HG02610 (cell line): Measurements from ENCODE around the gene NTM.

Experiments
- ATAC-seq: cut with Tn5 transposase; IDR thresholded peaks from one replicate; pipeline ENCODE4 v1.9.1; 2021; ENCODE audit warnings: mild to moderate bottlenecking, moderate library complexity; ENCODE audit not compliant: unreplicated experiment

Gene NTM

DNA sequence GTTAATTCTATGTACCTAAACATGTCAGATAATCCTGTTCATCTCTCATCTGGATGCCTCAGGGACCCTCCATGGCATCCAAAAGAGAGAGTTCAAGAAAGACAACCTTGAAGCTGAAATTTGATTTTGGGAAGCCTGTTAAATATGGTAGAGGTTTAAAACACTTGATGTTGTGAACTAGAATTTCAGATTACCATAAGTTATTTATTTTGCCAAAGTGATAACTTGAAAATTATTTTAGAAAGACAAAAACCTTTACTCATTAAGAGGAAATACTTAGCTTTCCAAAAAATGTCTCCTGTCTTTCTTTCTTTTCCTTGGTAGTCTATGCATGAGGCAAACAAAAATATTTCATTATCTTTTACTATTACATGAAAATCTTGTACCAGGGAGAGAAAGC, 714.0 kb downstream of the NTM start:
- no peak for ATAC-seq

- ATAC-seq, result no peak
Observed at GRCh38 chr11:132087148-132087547, 716.7 kb downstream of the NTM start.

DNA sequence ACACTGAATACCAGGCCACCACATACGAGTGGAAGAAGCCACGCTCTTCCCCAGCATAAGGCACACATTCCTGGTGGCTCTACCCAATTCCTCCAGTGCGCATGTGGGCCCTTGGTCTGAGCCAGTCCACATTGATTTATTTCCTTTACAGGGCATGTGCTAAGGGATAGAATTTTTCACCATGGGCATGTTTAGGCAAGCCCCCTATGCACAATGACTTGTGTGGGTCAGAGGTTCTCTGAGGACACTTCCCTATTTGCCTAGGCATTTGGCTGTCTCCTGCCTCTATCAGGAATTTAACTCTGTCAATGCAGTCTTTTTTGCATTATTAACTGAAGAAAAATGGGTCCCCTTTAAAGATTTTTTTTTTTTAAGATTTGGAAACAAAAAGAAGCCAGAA, 718.1 kb downstream of the NTM start:
- no peak for ATAC-seq

DNA sequence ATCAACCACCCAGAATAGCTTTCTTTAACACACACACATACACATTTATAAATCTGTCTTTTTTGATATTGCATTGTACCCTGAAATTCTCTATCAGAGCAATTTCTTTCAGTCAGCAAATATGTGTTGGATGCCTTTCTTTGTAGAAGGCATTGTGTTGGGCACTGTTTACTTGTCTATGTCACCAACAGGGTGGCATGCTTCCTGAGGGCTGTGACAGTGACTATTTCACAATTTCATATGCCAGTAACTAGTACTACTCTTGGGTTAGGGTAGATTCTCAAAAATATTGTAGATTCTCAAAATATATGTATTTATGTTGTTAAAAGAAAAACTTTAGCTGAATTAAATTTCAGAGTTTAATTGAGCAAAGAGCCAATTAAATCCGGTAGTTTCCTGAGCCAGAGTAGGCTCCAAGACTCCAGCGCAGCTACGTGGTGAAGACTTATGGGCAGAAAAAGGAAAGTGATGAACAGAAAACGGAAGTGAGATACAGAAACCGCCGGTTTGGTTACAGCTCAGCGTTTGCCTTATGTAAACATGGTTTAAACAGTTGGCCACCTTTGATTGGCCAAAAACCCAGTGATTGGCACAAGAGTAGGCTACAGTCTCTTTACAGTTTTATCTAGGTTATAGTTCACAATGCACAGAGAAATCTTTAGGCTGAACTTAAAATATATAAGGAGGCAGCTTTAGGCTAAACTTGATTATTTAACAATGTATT, 723.3 kb downstream of the NTM start:
- no peak for ATAC-seq

DNA sequence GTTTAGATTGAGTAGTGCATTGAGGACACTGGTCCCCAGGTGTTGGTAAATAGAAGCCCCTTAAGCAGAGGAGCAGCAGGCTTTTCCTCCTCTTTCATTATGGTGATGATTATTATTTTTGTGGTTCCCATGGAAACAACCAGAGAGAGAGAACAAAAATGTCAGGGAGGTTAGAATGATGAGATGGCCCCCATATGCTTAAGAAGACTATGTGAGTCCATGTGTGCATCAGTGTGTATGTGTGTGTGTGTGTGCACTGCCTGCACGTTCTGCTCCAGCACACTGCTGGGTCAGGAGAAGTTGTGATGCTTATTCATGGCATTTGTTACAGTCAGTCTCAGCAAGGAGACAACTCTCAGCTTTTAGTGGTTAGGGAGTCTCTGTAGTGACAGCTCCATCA, 724.2 kb downstream of the NTM start:
- no peak for ATAC-seq

GRCh38 chr11:132095230-132096131, 725.1 kb downstream of the NTM start:
- ATAC-seq, result no peak

DNA sequence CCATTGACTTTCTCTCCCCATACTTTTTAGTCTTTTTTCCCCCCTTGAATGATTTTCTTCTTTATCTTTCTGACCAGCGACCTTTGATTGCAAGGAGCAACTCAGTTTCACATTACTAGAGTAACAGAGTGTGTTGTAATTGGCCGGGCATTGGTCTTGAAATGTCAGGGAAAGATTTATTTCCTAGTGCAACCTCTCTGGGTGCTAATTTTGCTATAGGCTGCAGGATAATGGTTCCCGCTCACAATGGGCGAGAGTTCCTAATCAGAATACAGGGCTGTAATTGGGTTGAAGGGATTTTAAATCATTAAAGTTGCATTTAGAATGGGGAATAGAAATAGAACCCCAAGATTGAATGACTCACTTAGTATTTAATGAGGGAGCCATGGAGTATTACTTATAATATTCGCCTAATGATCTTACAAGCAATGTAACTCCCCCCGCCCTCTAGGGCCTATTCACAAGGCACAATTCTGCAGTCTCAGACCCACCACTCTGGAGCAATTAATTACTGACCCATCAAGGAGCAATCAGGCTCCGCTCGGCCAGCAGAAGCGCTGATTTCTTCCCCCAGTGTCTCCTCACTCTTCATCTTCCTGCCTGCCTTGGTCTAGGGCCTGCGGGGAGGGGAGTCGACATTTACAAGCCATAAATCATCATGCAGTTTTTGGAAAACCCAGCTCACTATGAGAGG, 725.9 kb downstream of the NTM start:
- no peak for ATAC-seq

- ATAC-seq, result no peak
Observed at GRCh38 chr11:132099692-132100091, 729.3 kb downstream of the NTM start.

DNA sequence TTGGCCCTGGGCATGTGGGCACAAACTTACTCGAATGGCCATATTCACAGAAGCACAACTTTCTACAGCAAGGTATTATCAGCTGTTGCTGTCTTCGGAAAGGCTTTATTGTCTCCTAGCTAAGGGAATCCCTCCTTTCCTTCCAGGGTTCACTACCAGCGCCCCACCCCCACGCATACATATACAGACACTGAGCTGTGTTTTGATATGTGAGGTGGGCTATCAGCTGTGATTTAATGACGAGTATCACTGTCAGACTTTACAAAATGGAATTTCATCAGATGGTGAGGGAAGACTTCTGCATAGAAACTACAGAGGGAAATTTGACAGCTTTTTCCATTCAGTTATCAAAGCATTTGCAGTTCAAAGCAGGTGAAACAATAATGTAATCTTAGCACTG, 730.2 kb downstream of the NTM start:
- no peak for ATAC-seq

- ATAC-seq, result no peak
Observed at GRCh38 chr11:132101881-132102280, 731.5 kb downstream of the NTM start.

DNA sequence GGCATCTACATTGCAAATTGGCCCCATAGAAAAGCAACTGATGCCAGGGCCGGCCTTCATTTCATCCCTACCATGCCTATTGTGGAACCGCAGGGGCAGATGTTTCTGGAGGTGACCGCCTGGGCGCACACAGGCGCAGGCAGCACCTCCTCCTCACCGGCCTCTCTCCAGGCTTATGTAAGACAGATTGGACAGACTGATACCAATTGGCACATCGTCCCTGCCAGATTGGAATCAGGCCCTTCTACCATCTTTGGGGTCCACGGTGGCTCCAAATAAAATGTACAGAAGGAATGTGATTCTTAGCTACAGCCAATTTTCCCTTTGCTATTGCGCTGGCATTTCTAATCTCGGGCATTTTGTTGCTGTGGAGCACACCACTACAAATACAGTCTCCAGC, 732.6 kb downstream of the NTM start:
- no peak for ATAC-seq

GRCh38 chr11:132106096-132106982, 735.9 kb downstream of the NTM start:
- ATAC-seq, result no peak

GRCh38 chr11:132111316-132111715, 740.9 kb downstream of the NTM start:
- ATAC-seq, result no peak

GRCh38 chr11:132111838-132112237, 741.4 kb downstream of the NTM start:
- no peak for ATAC-seq

DNA sequence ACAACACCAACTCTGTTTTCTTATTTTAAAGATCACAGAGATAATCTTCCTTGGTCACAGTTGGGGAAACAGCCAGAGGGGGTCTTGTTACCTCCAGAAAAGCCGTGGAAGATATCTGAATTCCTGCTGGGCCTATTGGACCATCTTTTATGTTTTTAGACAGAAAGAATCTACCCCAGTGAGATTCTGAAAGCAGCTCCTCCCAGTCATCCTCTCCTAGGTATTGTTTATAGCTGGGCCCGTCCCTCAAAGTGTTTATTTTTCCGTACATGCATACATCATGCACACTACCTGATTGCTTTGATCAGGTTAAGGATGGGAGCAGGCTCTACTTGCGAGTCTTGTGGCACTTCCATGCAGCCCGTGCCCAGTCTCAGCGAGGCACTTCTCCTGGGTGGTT, 742.4 kb downstream of the NTM start:
- ATAC-seq, result no peak

DNA sequence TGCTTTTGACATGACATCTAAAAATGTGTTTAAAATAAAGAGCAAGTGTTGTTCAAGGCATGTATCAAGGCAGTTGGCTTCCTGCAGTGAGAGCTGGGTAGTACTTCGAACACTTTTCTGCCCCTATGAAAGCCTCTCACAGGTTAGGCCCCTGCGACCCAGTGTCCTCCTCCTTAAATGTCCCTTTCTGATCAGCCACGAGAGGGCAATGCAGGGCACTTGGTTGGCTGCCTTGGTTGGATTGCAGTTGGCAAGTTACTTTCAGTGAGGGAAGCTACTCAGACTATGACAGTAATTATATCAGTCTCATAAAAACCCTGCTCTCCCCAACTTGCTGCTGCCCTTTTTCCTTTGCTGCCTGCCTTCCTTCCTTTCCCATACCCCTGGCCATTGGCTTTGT, 743.8 kb downstream of the NTM start:
- no peak for ATAC-seq

DNA sequence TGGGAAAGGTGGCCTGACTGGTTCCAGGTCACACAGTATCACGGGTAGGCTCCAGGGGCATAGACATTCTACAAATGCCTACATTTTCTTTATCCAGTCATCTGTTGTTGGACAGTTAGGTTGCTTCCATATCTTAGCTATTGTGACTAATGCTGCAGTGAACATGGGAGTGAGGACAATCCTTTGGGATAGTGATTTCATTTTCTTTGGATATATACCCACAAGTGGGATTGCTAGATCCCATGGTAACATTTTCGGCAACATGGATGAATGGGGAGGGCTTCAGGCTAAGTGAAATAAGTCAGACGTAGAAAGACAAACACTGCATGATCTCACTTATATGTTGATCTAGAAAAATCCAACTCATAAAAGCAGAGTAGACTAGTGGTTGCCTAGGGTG, 744.3 kb downstream of the NTM start:
- no peak for ATAC-seq

DNA sequence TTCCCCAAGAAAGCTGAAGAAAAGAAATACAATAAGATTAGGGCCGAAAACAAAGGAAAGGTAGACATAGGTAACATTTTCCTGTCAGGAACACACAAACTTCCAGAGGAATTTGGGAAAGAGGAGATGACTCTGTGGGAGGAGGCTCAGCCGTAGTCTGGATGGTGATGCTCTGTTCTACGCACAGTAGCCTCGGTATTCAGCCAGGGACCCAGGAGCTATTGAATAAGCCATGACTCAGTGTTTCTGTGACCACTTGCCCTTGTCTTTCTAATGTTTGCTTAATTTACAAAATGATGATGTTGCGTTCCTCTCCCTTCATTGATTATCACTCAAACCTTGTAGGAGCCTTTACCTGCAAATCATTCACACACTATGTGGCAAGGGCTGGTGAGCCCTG, 745.0 kb downstream of the NTM start:
- ATAC-seq, result no peak

- ATAC-seq, result no peak
Observed at GRCh38 chr11:132116516-132116915, 746.1 kb downstream of the NTM start.

GRCh38 chr11:132118661-132119060, 748.2 kb downstream of the NTM start:
- no peak for ATAC-seq

- ATAC-seq, result no peak
Observed at GRCh38 chr11:132119573-132119972, 749.2 kb downstream of the NTM start.
